ENCODE data around the gene RLN2.
"Not testable (repeated sequence)": the region's sequence is repeated elsewhere in the genome, so short reads cannot be mapped to it uniquely, and the experiment has no call there.

DNA sequence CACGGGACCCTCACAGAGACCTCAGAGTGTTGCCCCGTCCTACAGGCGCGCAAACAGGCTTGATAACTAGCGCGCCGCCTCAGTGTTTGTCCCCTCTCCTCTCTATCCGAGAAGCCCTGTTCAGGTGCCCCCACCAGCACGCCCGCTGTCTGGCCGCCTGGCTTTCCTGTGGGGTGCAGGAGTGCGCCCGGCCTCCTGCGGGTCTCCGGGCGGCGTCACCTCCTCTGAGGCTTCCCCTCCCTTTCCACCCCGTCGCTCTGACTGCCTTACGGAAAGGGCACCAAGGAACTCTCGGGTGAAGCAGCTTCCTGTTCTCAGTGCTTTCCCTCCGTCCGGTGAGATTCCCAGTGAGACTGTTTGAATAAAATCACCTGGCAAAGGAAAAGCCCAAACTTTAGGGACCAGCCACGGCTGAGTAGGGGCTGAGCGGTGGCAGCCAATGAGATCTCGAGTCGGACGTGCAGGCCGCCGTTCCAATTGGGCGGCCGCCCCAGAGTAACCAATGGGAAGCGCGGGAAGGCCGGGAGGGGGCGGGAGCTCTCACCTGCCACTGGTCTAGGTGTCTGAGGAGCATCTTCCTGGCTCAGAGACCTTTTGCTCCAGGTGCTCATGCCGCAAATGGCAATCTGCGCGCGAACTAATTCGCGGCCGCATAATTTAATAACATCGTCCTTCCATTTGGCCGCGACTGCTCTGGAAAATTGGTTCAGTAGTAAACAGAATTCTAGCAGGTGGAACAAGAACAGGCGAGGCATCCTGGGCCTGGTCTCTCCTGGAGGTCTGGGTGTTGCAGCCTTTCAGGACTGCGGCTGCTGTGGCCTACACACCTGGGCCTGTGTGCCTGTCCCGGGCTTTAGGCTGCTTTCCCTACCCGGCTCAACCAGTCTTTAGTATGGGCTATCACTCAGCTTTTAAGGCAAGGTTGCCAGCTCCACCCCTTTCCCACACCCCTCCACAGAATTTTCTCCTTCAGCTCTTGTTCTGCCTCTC lies 34.8 kb upstream of the RLN2 start, which contains the start of gene RLN1:
- TF ChIP-seq, protein P1, sequence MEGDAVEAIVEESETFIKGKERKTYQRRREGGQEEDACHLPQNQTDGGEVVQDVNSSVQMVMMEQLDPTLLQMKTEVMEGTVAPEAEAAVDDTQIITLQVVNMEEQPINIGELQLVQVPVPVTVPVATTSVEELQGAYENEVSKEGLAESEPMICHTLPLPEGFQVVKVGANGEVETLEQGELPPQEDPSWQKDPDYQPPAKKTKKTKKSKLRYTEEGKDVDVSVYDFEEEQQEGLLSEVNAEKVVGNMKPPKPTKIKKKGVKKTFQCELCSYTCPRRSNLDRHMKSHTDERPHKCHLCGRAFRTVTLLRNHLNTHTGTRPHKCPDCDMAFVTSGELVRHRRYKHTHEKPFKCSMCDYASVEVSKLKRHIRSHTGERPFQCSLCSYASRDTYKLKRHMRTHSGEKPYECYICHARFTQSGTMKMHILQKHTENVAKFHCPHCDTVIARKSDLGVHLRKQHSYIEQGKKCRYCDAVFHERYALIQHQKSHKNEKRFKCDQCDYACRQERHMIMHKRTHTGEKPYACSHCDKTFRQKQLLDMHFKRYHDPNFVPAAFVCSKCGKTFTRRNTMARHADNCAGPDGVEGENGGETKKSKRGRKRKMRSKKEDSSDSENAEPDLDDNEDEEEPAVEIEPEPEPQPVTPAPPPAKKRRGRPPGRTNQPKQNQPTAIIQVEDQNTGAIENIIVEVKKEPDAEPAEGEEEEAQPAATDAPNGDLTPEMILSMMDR (IDR thresholded peaks at IDR 0.05 in 2 of 3, conservative IDR thresholded peaks at IDR 0.05 in 1 of 3; ENCODE audit: borderline replicate concordance in 1 of 3, insufficient read depth in 1 of 3, low read depth in 2 of 3, low read length in 2 of 3) = not testable (repeated sequence)
- TF ChIP-seq POLR2A (IDR thresholded peaks at IDR 0.05; ENCODE audit: borderline replicate concordance, extremely low read depth, insufficient read depth, insufficient read length); POLR2AphosphoS5 (IDR thresholded peaks at IDR 0.05; ENCODE audit: low read depth, low read length); CEBPB (IDR thresholded peaks at IDR 0.05; ENCODE audit: low read depth); SP1 (IDR thresholded peaks at IDR 0.05; ENCODE audit: low read depth); CBX3 (IDR thresholded peaks at IDR 0.05; ENCODE audit: low read depth); RAD21 (IDR thresholded peaks at IDR 0.05; ENCODE audit: low read depth); EGR1 (IDR thresholded peaks at IDR 0.05; ENCODE audit: low read depth); EZH2phosphoT487 (IDR thresholded peaks at IDR 0.05; ENCODE audit: borderline replicate concordance); TCF7L2 (IDR thresholded peaks at IDR 0.05; ENCODE audit: borderline replicate concordance, extremely low read depth, insufficient read depth, insufficient read length): not testable (repeated sequence)
- TF ChIP-seq, protein P2, sequence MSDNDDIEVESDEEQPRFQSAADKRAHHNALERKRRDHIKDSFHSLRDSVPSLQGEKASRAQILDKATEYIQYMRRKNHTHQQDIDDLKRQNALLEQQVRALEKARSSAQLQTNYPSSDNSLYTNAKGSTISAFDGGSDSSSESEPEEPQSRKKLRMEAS (IDR thresholded peaks at IDR 0.05) = not testable (repeated sequence)

Measured in HCT116 (cell line).